GM23338 (cell line): ENCODE data around the gene GDF10. TPM values are rescaled to one million over a fixed set of nuclear protein-coding genes. Genes with fewer than 3 reads are reported as not detected.

Experiments
- ATAC-seq: fragments of 200-7000 bp; cut with Tn5 transposase; 3 replicates; pipeline ENCODE4 v1.9.1; 2020
- DNase-seq: peaks from one replicate; pipeline ENCODE4 v3.0.0-alpha.2; 2015; ENCODE audit warnings: low spot score
- H2AFZ ChIP-seq: fragments of 200-600 bp; sonication (generic); 2 replicates; pipeline ENCODE4 v1.8.0; 2016; ENCODE audit warnings: antibody characterized with exemption, mild to moderate bottlenecking, moderate library complexity
- H3F3A ChIP-seq: fragments of 200-600 bp; sonication (generic); replicated peaks from 2 replicates; pipeline ENCODE4 v1.8.0; 2017; ENCODE audit warnings: antibody characterized with exemption, mixed run types, low read depth
- H3K27ac ChIP-seq: fragments of 200-600 bp; sonication (generic); 2 replicates; pipeline ENCODE4 v1.6.1; 2016; ENCODE audit warnings: low read depth
- H3K27me3 ChIP-seq: fragments of 200-600 bp; sonication (generic); 2 replicates; pipeline ENCODE4 v1.8.0; 2016; ENCODE audit warnings: mild to moderate bottlenecking, mixed run types, moderate library complexity; ENCODE audit not compliant: insufficient read depth
- H3K36me3 ChIP-seq: fragments of 200-600 bp; sonication (generic); 2 replicates; pipeline ENCODE4 v1.8.0; 2016; ENCODE audit warnings: mild to moderate bottlenecking; ENCODE audit not compliant: insufficient read depth
- H3K4me1 ChIP-seq: fragments of 200-600 bp; sonication (generic); 2 replicates; pipeline ENCODE4 v1.8.0; 2016; ENCODE audit warnings: mild to moderate bottlenecking, moderate library complexity; ENCODE audit not compliant: insufficient read depth
- H3K4me2 ChIP-seq: fragments of 200-600 bp; sonication (generic); 2 replicates; pipeline ENCODE4 v1.7.1; 2017; ENCODE audit warnings: mixed run types
- H3K4me3 ChIP-seq: fragments of 200-600 bp; sonication (generic); 2 replicates; pipeline ENCODE4 v1.6.1; 2016; ENCODE audit warnings: mixed run types
- H3K79me2 ChIP-seq: fragments of 200-600 bp; sonication (generic); replicated peaks from 2 replicates; pipeline ENCODE4 v1.8.0; 2017; ENCODE audit warnings: mild to moderate bottlenecking; ENCODE audit not compliant: insufficient read depth
- H3K9me2 ChIP-seq: fragments of 200-600 bp; sonication (generic); 2 replicates; pipeline ENCODE4 v1.8.0; 2017; ENCODE audit not compliant: insufficient read depth
- H4K20me1 ChIP-seq: fragments of 200-600 bp; sonication (generic); replicated peaks from 2 replicates; pipeline ENCODE4 v1.8.0; 2017; ENCODE audit warnings: mild to moderate bottlenecking; ENCODE audit not compliant: insufficient read depth
- H3K27ac Mint-ChIP-seq: 2 replicates; pipeline ENCODE4 v1.8.0; 2020; ENCODE audit warnings: inconsistent platforms, mild to moderate bottlenecking, moderate library complexity, mixed read lengths
- H3K27me3 Mint-ChIP-seq: 3 replicates; pipeline ENCODE4 v1.8.0; 2022; ENCODE audit warnings: low read depth, mild to moderate bottlenecking, moderate library complexity, mixed read lengths, inconsistent platforms; ENCODE audit not compliant: insufficient read depth, poor library complexity
- H3K36me3 Mint-ChIP-seq: 3 replicates; pipeline ENCODE4 v1.8.0; 2021; ENCODE audit warnings: low read depth, mild to moderate bottlenecking, inconsistent platforms, moderate library complexity, mixed read lengths
- H3K4me1 Mint-ChIP-seq: 3 replicates; pipeline ENCODE4 v1.8.0; 2020; ENCODE audit warnings: mild to moderate bottlenecking, inconsistent platforms, mixed read lengths
- H3K4me3 Mint-ChIP-seq: 3 replicates; pipeline ENCODE4 v1.8.0; 2021; ENCODE audit warnings: moderate library complexity, mild to moderate bottlenecking, inconsistent platforms, mixed read lengths
- H3K9me3 Mint-ChIP-seq: 3 replicates; pipeline ENCODE4 v1.8.0; 2020; ENCODE audit warnings: moderate library complexity, mild to moderate bottlenecking, inconsistent platforms, mixed read lengths
- CTCF ChIP-seq, 2 experiments: fragments of 200-600 bp in 1 of 2; sonication (generic) in 1 of 2; conservative IDR thresholded peaks; 2 replicates each; pipeline versions ENCODE4 v1.5.1 to v1.6.1; 2016 to 2017; ENCODE audit warnings: antibody characterized with exemption in 2 of 2, low read depth in 2 of 2, mild to moderate bottlenecking in 2 of 2, moderate library complexity in 1 of 2
- ETS1 ChIP-seq: IDR thresholded peaks from 2 replicates; pipeline ENCODE4 v1.6.1; 2016; ENCODE audit warnings: antibody characterized with exemption
- EZH2 ChIP-seq: fragments of 200-600 bp; sonication (generic); IDR thresholded peaks from one replicate; pipeline ENCODE4 v1.8.0; 2017; ENCODE audit warnings: antibody characterized with exemption, mild to moderate bottlenecking, low read depth; ENCODE audit not compliant: unreplicated experiment
- EZH2phosphoT487 ChIP-seq: fragments of 200-600 bp; sonication (generic); IDR thresholded peaks from one replicate; pipeline ENCODE4 v1.8.1; 2018; ENCODE audit warnings: antibody characterized with exemption; ENCODE audit not compliant: unreplicated experiment
- JUNB ChIP-seq: IDR thresholded peaks from one replicate; pipeline ENCODE4 v1.6.1; 2016; ENCODE audit warnings: antibody characterized with exemption; ENCODE audit not compliant: unreplicated experiment
- POLR2AphosphoS5 ChIP-seq: IDR thresholded peaks from 2 replicates; pipeline ENCODE4 v1.6.1; 2016; ENCODE audit warnings: antibody characterized with exemption, low read depth
- REST ChIP-seq: IDR thresholded peaks from one replicate; pipeline ENCODE4 v1.6.1; 2018; ENCODE audit warnings: antibody characterized with exemption; ENCODE audit not compliant: unreplicated experiment
- ZNF114 ChIP-seq: fragments of 250-450 bp; sonication (Bioruptor Pico); IDR thresholded peaks from 2 replicates; pipeline ENCODE4 v1.5.0; 2020; ENCODE audit warnings: mild to moderate bottlenecking, moderate library complexity
- polyA plus RNA-seq: library from polyadenylated mRNA; unstranded; fragments of >200 nt; fragmentation: Nextera tagmentation; extraction: Ambion mirVana; gene quantifications from 2 replicates; pipeline ENCODE4 v1.2.1, GENCODE V29; 2016
- total RNA-seq: library from RNA; depleted of rRNA; stranded (reverse); fragments of >200 nt; shearing (Covaris generic); gene quantifications from 2 replicates; pipeline ENCODE4 v1.2.3, GENCODE V29; 2014

The GDF10 gene
- total and polyA plus RNA-seq, 2 experiments from 2014 or later = 0.21 TPM; not detected in 1

- TF ChIP-seq REST = no peak
- TF ChIP-seq EZH2phosphoT487 = no peak
- no peak for TF ChIP-seq ZNF114
- TF ChIP-seq EZH2 = no peak
Observed at GRCh38 chr10:47306387-47307210, 6.6 kb downstream of the GDF10 start (continued).

- ATAC-seq (no peak), DNase-seq (no peak)
- Mint-ChIP-seq H3K4me1 (peaks cover 18% of the 10 kb centered on the region), H3K36me3 (no peaks in the 10 kb centered on the region), H3K27me3 (peaks cover 18% of the 10 kb centered on the region), H3K9me3 (no peaks in the 10 kb centered on the region), H3K4me3 (no peak overlapping the region), H3K27ac (no peak overlapping the region)
- Histone ChIP-seq H3F3A (no peaks in the 10 kb centered on the region), H4K20me1 (no peaks in the 10 kb centered on the region), H3K79me2 (no peaks in the 10 kb centered on the region), H2AFZ (no peak overlapping the region), H3K27me3 (0 out of 2 replicates have a peak, but pooled peaks cover under 1% of the 10 kb centered on the region), H3K27ac (no peak overlapping the region), H3K4me2 (no peak overlapping the region), H3K9me2 (no peaks in the 10 kb centered on the region), H3K4me1 (no peaks in the 10 kb centered on the region), H3K36me3 (no peaks in the 10 kb centered on the region), H3K4me3 (no peak overlapping the region)
- TF ChIP-seq CTCF (conservative IDR thresholded peaks at IDR 0.05; ENCODE audit: low read depth in 2 of 2) (no peak), POLR2AphosphoS5 (no peak), JUNB (no peak)
Observed at GRCh38 chr10:47307381-47307780, 7.4 kb downstream of the GDF10 start.

- peaks cover 11% of the 10 kb centered on the region for H3K27me3 Mint-ChIP-seq
- Histone ChIP-seq H4K20me1 (no peaks in the 10 kb centered on the region), H3F3A (no peaks in the 10 kb centered on the region), H3K4me2 (no peak overlapping the region), H3K36me3 (no peaks in the 10 kb centered on the region), H3K27me3 (no peaks in the 10 kb centered on the region), H3K4me1 (no peaks in the 10 kb centered on the region), H3K79me2 (no peaks in the 10 kb centered on the region), H3K4me3 (no peak overlapping the region), H2AFZ (no peak overlapping the region), H3K27ac (no peak overlapping the region), H3K9me2 (no peaks in the 10 kb centered on the region)
- no peaks in the 10 kb centered on the region for H3K9me3 Mint-ChIP-seq
- H3K36me3 Mint-ChIP-seq = no peaks in the 10 kb centered on the region
- ATAC-seq (no peak), DNase-seq (no peak)
- no peak overlapping the region for H3K27ac Mint-ChIP-seq
- H3K4me3 Mint-ChIP-seq = no peak overlapping the region
- peaks cover 18% of the 10 kb centered on the region for H3K4me1 Mint-ChIP-seq
- TF ChIP-seq JUNB = no peak
- TF ChIP-seq ZNF114 = no peak
- TF ChIP-seq ETS1 = no peak
Observed at GRCh38 chr10:47308775-47309174, 8.8 kb downstream of the GDF10 start.
